H1 (cell line): ENCODE results near the gene AP1G2. TPM values are rescaled to one million over a fixed set of nuclear protein-coding genes. Genes with fewer than 3 reads are reported as not detected.

Experiments used
- TCF12 ChIP-seq: IDR thresholded peaks from 2 replicates; pipeline ENCODE4 v1.6.1; 2011; ENCODE audit warnings: low read depth, mild to moderate bottlenecking, low read length
- TEAD4 ChIP-seq: IDR thresholded peaks from 2 replicates; pipeline ENCODE4 v1.6.1; 2012; ENCODE audit warnings: low read depth, low read length, inconsistent platforms, mixed read lengths
- polyA plus RNA-seq, 7 experiments: library from polyadenylated mRNA; depleted of rRNA in 3 of 7; stranded (reverse) in 5 of 7; unstranded in 2 of 7; fragments of >200 nt in 5 of 7; fragments of 200-250 nt in 2 of 7; gene quantifications; 1 replicate in 5 of 7; 2 replicates in 1 of 7; 4 replicates in 1 of 7; pipeline versions ENCODE4 v1.2.1 to v1.2.3, GENCODE V29; 2011 to 2013; ENCODE audit warnings: missing spikeins in 2 of 7, mixed read lengths in 2 of 7
- total RNA-seq: library from RNA; stranded (reverse); fragmentation: NEBNext Ultra II Directional; extraction: Animal tissue kit (Norgen Biotek cat#: 25700); gene quantifications from 2 replicates; pipeline ENCODE4 v1.2.1, GENCODE V29; 2021
- TF ChIP-seq, protein P1 (sequence below): IDR thresholded peaks from 2 replicates; pipeline ENCODE4 v1.6.1; 2012; ENCODE audit warnings: inconsistent platforms

Gene AP1G2
- total and polyA plus RNA-seq, 2 of the 8 experiments (the other 6 are each of a cell fraction or from before 2014, with no cell fraction given): 70.9 to 134 TPM

DNA sequence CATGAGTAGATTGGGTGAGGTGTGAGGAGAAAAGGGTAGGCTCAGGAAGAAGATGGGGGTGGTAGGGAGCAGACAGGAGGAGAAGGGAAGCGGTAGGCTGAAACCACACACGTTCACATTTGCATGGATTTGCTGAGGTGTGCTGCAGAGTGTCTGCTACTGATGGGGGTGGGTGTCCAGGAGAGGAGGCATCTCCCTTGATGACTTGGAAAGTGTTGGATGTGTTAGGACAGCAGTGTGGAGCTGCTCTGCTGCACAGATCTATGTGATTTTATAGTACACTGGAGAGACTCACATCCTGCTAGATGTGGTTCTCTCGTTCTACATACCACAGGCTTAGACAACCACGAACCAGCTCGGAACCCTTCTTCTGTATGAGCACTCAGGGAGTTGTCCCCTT is 25.3 kb downstream of the AP1G2 start (continued):
- TF ChIP-seq TCF12 (no peak), TEAD4 (no peak)
- TF ChIP-seq, protein P1, sequence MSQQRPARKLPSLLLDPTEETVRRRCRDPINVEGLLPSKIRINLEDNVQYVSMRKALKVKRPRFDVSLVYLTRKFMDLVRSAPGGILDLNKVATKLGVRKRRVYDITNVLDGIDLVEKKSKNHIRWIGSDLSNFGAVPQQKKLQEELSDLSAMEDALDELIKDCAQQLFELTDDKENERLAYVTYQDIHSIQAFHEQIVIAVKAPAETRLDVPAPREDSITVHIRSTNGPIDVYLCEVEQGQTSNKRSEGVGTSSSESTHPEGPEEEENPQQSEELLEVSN: no peak
